WTC11 (cell line): ENCODE results near the gene NMUR1.

Experiments
- E2F1 ChIP-seq: sonication (generic); formaldehyde crosslinking; IDR thresholded peaks from 2 replicates; pipeline ENCODE4 v1.8.0; 2022; ENCODE audit warnings: mild to moderate bottlenecking, missing genetic modification reagents
- ELF4 ChIP-seq: sonication (generic); formaldehyde crosslinking; IDR thresholded peaks from 2 replicates; pipeline ENCODE4 v1.8.1; 2022; ENCODE audit warnings: low read depth, mild to moderate bottlenecking, moderate library complexity, missing genetic modification reagents
- MLX ChIP-seq: sonication (generic); formaldehyde crosslinking; IDR thresholded peaks from 2 replicates; pipeline ENCODE4 v1.8.1; 2023; ENCODE audit warnings: mild to moderate bottlenecking, missing genetic modification reagents, moderate library complexity
- MYBL2 ChIP-seq: sonication (generic); formaldehyde crosslinking; IDR thresholded peaks from 2 replicates; pipeline ENCODE4 v1.8.1; 2023; ENCODE audit warnings: mild to moderate bottlenecking, moderate library complexity, missing genetic modification reagents
- NFYB ChIP-seq: sonication (generic); formaldehyde crosslinking; conservative IDR thresholded peaks from 2 replicates; pipeline ENCODE4 v1.8.0; 2022; ENCODE audit warnings: low read depth, missing genetic modification reagents
- NR3C1 ChIP-seq: sonication (generic); formaldehyde crosslinking; conservative IDR thresholded peaks from 2 replicates; pipeline ENCODE4 v1.8.1; 2023; ENCODE audit warnings: low read depth, mild to moderate bottlenecking, missing genetic modification reagents
- RORB ChIP-seq: fragments of 250-450 bp; sonication (Bioruptor Pico); IDR thresholded peaks from 2 replicates; pipeline ENCODE4 v1.9.0; 2021; ENCODE audit warnings: mild to moderate bottlenecking
- SP1 ChIP-seq: sonication (generic); formaldehyde crosslinking; conservative IDR thresholded peaks from 2 replicates; pipeline ENCODE4 v1.8.1; 2022; ENCODE audit warnings: missing genetic modification reagents
- ZNF425 ChIP-seq: fragments of 250-450 bp; sonication (Bioruptor Pico); conservative IDR thresholded peaks from 2 replicates; pipeline ENCODE4 v1.9.0; 2021; ENCODE audit warnings: mild to moderate bottlenecking
- TF ChIP-seq, protein P1 (sequence below): fragments of 200-600 bp; IDR thresholded peaks from 2 replicates; pipeline ENCODE4 v1.8.0; 2022; ENCODE audit warnings: antibody characterized with exemption
- TF ChIP-seq, protein P2 (sequence below): sonication (generic); formaldehyde crosslinking; IDR thresholded peaks from 2 replicates; pipeline ENCODE4 v1.8.0; 2023; ENCODE audit warnings: missing genetic modification reagents

GRCh38 chr2:231488331-231488730 lies 41.9 kb downstream of the NMUR1 start:
- no peak for TF ChIP-seq MLX (CRISPR knock-in tag)
- TF ChIP-seq RORB (CRISPR knock-in tag) = no peak
- TF ChIP-seq MYBL2 (CRISPR knock-in tag) = no peak
- no peak for TF ChIP-seq ZNF425 (CRISPR knock-in tag)
- TF ChIP-seq NFYB = no peak
- TF ChIP-seq SP1 (CRISPR knock-in tag) = no peak
- TF ChIP-seq NR3C1 (CRISPR knock-in tag) = no peak
- TF ChIP-seq, protein P1, sequence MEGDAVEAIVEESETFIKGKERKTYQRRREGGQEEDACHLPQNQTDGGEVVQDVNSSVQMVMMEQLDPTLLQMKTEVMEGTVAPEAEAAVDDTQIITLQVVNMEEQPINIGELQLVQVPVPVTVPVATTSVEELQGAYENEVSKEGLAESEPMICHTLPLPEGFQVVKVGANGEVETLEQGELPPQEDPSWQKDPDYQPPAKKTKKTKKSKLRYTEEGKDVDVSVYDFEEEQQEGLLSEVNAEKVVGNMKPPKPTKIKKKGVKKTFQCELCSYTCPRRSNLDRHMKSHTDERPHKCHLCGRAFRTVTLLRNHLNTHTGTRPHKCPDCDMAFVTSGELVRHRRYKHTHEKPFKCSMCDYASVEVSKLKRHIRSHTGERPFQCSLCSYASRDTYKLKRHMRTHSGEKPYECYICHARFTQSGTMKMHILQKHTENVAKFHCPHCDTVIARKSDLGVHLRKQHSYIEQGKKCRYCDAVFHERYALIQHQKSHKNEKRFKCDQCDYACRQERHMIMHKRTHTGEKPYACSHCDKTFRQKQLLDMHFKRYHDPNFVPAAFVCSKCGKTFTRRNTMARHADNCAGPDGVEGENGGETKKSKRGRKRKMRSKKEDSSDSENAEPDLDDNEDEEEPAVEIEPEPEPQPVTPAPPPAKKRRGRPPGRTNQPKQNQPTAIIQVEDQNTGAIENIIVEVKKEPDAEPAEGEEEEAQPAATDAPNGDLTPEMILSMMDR = no peak
- TF ChIP-seq, protein P2, sequence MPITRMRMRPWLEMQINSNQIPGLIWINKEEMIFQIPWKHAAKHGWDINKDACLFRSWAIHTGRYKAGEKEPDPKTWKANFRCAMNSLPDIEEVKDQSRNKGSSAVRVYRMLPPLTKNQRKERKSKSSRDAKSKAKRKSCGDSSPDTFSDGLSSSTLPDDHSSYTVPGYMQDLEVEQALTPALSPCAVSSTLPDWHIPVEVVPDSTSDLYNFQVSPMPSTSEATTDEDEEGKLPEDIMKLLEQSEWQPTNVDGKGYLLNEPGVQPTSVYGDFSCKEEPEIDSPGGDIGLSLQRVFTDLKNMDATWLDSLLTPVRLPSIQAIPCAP (CRISPR knock-in tag) = no peak
- TF ChIP-seq E2F1 (CRISPR knock-in tag) = no peak
- TF ChIP-seq ELF4 (CRISPR knock-in tag) = no peak
